ENCODE measurements around the gene EPB41L5.
A peak's percentile ranks its signal among the peaks of the same experiment; 100 is the strongest.
"Not testable (repeated sequence)": the region's sequence is repeated elsewhere in the genome, so short reads cannot be mapped to it uniquely, and the experiment has no call there.

EPB41L5 gene

GRCh38 chr2:120104772-120105171 is 91.9 kb downstream of the EPB41L5 start:
- DNase-seq: no peak

GRCh38 chr2:120105360-120105759 is 92.5 kb downstream of the EPB41L5 start:
- DNase-seq: no peak

- no peak for DNase-seq
Observed at GRCh38 chr2:120108049-120108448, 95.2 kb downstream of the EPB41L5 start.

- no peak for DNase-seq
Observed at GRCh38 chr2:120108749-120109148, 95.9 kb downstream of the EPB41L5 start.

GRCh38 chr2:120109186-120110061 is 96.5 kb downstream of the EPB41L5 start:
- DNase-seq: peak; percentile 49

- no peak for DNase-seq
Observed at GRCh38 chr2:120110062-120110362, 97.1 kb downstream of the EPB41L5 start.

- no peak for DNase-seq
Observed at GRCh38 chr2:120110507-120110906, 97.6 kb downstream of the EPB41L5 start.

- DNase-seq: no peak
Observed at GRCh38 chr2:120111193-120111592, 98.3 kb downstream of the EPB41L5 start.

- no peak for DNase-seq
Observed at GRCh38 chr2:120118018-120118417, 105.1 kb downstream of the EPB41L5 start.

GRCh38 chr2:120118471-120118870 is 105.6 kb downstream of the EPB41L5 start:
- no peak for DNase-seq

- DNase-seq: not testable (repeated sequence)
Observed at GRCh38 chr2:120121337-120121736, 108.5 kb downstream of the EPB41L5 start.

GRCh38 chr2:120123090-120123489 is 110.2 kb downstream of the EPB41L5 start:
- DNase-seq: no peak

- no peak for DNase-seq
Observed at GRCh38 chr2:120125195-120125594, 112.3 kb downstream of the EPB41L5 start.

GRCh38 chr2:120128216-120128615 is 115.3 kb downstream of the EPB41L5 start:
- DNase-seq: no peak

- DNase-seq: no peak
Observed at GRCh38 chr2:120132190-120132589, 119.3 kb downstream of the EPB41L5 start.

GRCh38 chr2:120132691-120133090 is 119.8 kb downstream of the EPB41L5 start:
- no peak for DNase-seq

- no peak for DNase-seq
Observed at GRCh38 chr2:120133572-120134244, 120.8 kb downstream of the EPB41L5 start.

- DNase-seq: no peak
Observed at GRCh38 chr2:120134263-120134662, 121.4 kb downstream of the EPB41L5 start.

- DNase-seq: not testable (repeated sequence)
Observed at GRCh38 chr2:120135013-120135412, 122.1 kb downstream of the EPB41L5 start.

GRCh38 chr2:120140866-120141265 is 128.0 kb downstream of the EPB41L5 start:
- DNase-seq: no peak

GRCh38 chr2:120141300-120142069 is 128.6 kb downstream of the EPB41L5 start:
- DNase-seq: no peak

- DNase-seq: no peak
Observed at GRCh38 chr2:120142528-120143219, 129.8 kb downstream of the EPB41L5 start.

GRCh38 chr2:120148229-120148628 is 135.4 kb downstream of the EPB41L5 start:
- no peak for DNase-seq

All from midbrain (tissue), 1 donor.